ENCODE data around the gene TFDP1.

GRCh38 chr13:113643593-113643992 is 59.0 kb downstream of the TFDP1 start:
- TF ChIP-seq CEBPB (IDR thresholded peaks at IDR 0.05; ENCODE audit: low read depth, low read length) (no peak), CTCF (conservative IDR thresholded peaks at IDR 0.05; ENCODE audit: low read depth, low read length) (no peak), MAZ (IDR thresholded peaks at IDR 0.05; ENCODE audit: borderline replicate concordance, low read depth, low read length) (no peak), BHLHE40 (IDR thresholded peaks at IDR 0.05; ENCODE audit: low read depth, low read length) (no peak), MAFK (IDR thresholded peaks at IDR 0.05; ENCODE audit: low read depth, low read length) (no peak), FOS (IDR thresholded peaks at IDR 0.05; ENCODE audit: low read depth, low read length) (no peak)
